ENCODE results near the gene TXNDC2.

TXNDC2 gene

GRCh38 chr18:9931146-9931545, 45.4 kb downstream of the TXNDC2 start:
- no peak overlapping the region for H3K9ac ChIP-seq (ENCODE audit: low read length)
- no peaks in the 10 kb centered on the region for H3K4me1 ChIP-seq (ENCODE audit: low read length)
- H3K36me3 ChIP-seq (replicated peaks; ENCODE audit: insufficient read depth, low read length), result no peaks in the 10 kb centered on the region; the same call in 1 of the 2 replicates
- H3K4me3 ChIP-seq (ENCODE audit: low read length), result no peak overlapping the region
- no peak for TF ChIP-seq EZH2phosphoT487 (IDR thresholded peaks at IDR 0.05; ENCODE audit: low read length)
- no peak for TF ChIP-seq CTCF (IDR thresholded peaks at IDR 0.05; ENCODE audit: low read length)
- TF ChIP-seq EZH2 (optimal IDR thresholded peaks at IDR 0.05; ENCODE audit: low read depth, low read length), result no peak
- no peak overlapping the region for H2AFZ ChIP-seq (ENCODE audit: low read length)
- no peak overlapping the region for H3K27ac ChIP-seq (ENCODE audit: low read length)
- no peaks in the 10 kb centered on the region for H3K9me2 ChIP-seq (replicated peaks; ENCODE audit: insufficient read depth, low read length)
- H3K4me2 ChIP-seq (ENCODE audit: low read depth, low read length), result no peak overlapping the region
- peaks cover 96% of the 10 kb centered on the region for H3K79me2 ChIP-seq (ENCODE audit: low read length)
- peaks cover 56% of the 10 kb centered on the region for H4K20me1 ChIP-seq (ENCODE audit: insufficient read depth, low read length)
- no peaks in the 10 kb centered on the region for H3F3A ChIP-seq (ENCODE audit: insufficient read depth, low read length)
- no peaks in the 10 kb centered on the region for H3K27me3 ChIP-seq (replicated peaks; ENCODE audit: insufficient read depth, low read length)
- no peak for DNase-seq
- no peaks in the 10 kb centered on the region for H3K9me3 ChIP-seq (replicated peaks; ENCODE audit: insufficient read depth, low read length)

DNA sequence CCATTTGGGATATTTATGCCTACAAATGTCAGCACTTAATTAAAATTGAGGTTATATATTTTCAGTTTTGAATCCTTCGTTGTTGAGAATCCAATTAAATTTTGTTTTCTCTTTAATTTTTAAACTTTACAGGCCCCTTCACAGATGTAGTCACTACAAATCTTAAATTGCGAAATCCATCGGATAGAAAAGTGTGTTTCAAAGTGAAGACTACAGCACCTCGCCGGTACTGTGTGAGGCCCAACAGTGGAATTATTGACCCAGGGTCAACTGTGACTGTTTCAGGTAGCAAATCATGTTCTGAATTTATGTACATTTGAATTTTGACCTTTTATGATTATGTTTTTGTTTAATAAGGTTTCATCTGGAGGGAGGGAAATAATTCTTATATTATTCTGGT, 45.9 kb downstream of the TXNDC2 start:
- Histone ChIP-seq H3K27me3 (replicated peaks; ENCODE audit: insufficient read depth, low read length) (no peaks in the 10 kb centered on the region), H2AFZ (ENCODE audit: low read length) (no peak overlapping the region), H3K9me2 (replicated peaks; ENCODE audit: insufficient read depth, low read length) (no peaks in the 10 kb centered on the region), H3K9ac (ENCODE audit: low read length) (no peak overlapping the region), H3K36me3 (replicated peaks; ENCODE audit: insufficient read depth, low read length) (peaks cover under 1% of the 10 kb centered on the region; the same call in 1 of the 2 replicates), H3K4me1 (ENCODE audit: low read length) (no peaks in the 10 kb centered on the region), H3K9me3 (replicated peaks; ENCODE audit: insufficient read depth, low read length) (no peaks in the 10 kb centered on the region), H3K79me2 (ENCODE audit: low read length) (peaks cover 95% of the 10 kb centered on the region), H4K20me1 (ENCODE audit: insufficient read depth, low read length) (peaks cover 51% of the 10 kb centered on the region), H3K4me3 (ENCODE audit: low read length) (no peak overlapping the region), H3K27ac (ENCODE audit: low read length) (no peak overlapping the region), H3K4me2 (ENCODE audit: low read depth, low read length) (no peak overlapping the region), H3F3A (ENCODE audit: insufficient read depth, low read length) (no peaks in the 10 kb centered on the region)
- no peak for TF ChIP-seq CTCF (IDR thresholded peaks at IDR 0.05; ENCODE audit: low read length)
- TF ChIP-seq EZH2phosphoT487 (IDR thresholded peaks at IDR 0.05; ENCODE audit: low read length), result no peak
- TF ChIP-seq EZH2 (optimal IDR thresholded peaks at IDR 0.05; ENCODE audit: low read depth, low read length), result no peak
- no peak for DNase-seq

GRCh38 chr18:9933865-9934264, 48.1 kb downstream of the TXNDC2 start:
- no peaks in the 10 kb centered on the region for H3K9me3 ChIP-seq (replicated peaks; ENCODE audit: insufficient read depth, low read length)
- DNase-seq, result no peak
- no peaks in the 10 kb centered on the region for H3K27me3 ChIP-seq (replicated peaks; ENCODE audit: insufficient read depth, low read length)
- no peak overlapping the region for H3K9ac ChIP-seq (ENCODE audit: low read length)
- H3K4me3 ChIP-seq (ENCODE audit: low read length), result no peak overlapping the region
- H4K20me1 ChIP-seq (ENCODE audit: insufficient read depth, low read length), result peaks cover 30% of the 10 kb centered on the region
- no peak overlapping the region for H3K27ac ChIP-seq (ENCODE audit: low read length)
- peaks cover 87% of the 10 kb centered on the region for H3K79me2 ChIP-seq (ENCODE audit: low read length)
- no peaks in the 10 kb centered on the region for H3K4me1 ChIP-seq (ENCODE audit: low read length)
- no peak overlapping the region for H3K4me2 ChIP-seq (ENCODE audit: low read depth, low read length)
- H3K36me3 ChIP-seq (replicated peaks; ENCODE audit: insufficient read depth, low read length), result peaks cover 3% of the 10 kb centered on the region; the same call in 1 of the 2 replicates
- no peaks in the 10 kb centered on the region for H3F3A ChIP-seq (ENCODE audit: insufficient read depth, low read length)
- TF ChIP-seq CTCF (IDR thresholded peaks at IDR 0.05; ENCODE audit: low read length) (no peak), EZH2phosphoT487 (IDR thresholded peaks at IDR 0.05; ENCODE audit: low read length) (no peak), EZH2 (optimal IDR thresholded peaks at IDR 0.05; ENCODE audit: low read depth, low read length) (no peak)
- H3K9me2 ChIP-seq (replicated peaks; ENCODE audit: insufficient read depth, low read length), result no peaks in the 10 kb centered on the region
- no peak overlapping the region for H2AFZ ChIP-seq (ENCODE audit: low read length)
